NCI-H2081 treated with DMSO at 0.1 percent for 48 hours (cell line): Measurements from ENCODE around the gene CDK5RAP2.
"Not testable (repeated sequence)": the region's sequence is repeated elsewhere in the genome, so short reads cannot be mapped to it uniquely, and the experiment has no call there.

Source experiments
- DNase-seq: peaks from one replicate; lab custom pipeline; 2025; lab: John Stamatoyannopoulos, UW

Gene CDK5RAP2

DNA sequence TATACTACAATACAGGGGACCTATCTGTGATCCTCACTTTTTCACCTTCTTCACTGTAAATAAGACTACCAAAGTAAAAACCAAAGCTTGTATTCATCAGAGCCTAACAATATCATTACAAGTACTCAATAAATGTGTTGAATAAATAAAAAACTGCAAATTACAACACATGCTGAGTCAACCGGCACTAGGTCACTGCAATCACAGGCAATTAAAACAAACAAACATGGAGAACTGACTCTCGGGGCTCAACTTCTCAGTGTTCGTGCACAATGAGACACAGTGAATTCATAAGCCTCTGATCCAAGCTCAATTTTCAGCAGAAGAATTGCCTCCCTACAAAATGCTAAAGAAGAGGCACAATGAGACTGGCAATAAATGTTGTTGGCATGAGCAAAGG lies 69.2 kb downstream of the CDK5RAP2 start:
- no peak for DNase-seq

- no peak for DNase-seq
These were observed 71.9 kb downstream of the CDK5RAP2 start for GRCh38 chr9:120507936-120508510.

DNA sequence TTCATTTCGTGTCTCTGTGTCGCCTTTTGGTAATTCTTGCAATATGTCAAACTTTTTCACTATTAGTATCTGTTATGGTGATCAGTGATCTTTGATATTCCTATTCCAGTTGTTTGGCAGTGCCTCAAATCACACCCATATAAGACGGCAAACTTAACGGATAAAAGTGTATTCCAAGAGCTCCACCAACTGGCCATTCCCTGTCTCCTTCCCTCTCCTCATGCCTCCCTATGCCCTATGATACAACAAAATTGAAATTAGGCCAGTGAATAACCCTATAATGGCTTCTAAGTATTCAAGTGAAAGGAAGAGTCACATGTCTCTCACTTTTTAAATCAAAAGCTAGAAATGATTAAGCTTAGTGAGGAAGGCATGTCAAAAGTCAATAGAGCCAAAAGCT lies 74.8 kb downstream of the CDK5RAP2 start:
- no peak for DNase-seq

GRCh38 chr9:120500733-120501132 lies 79.2 kb downstream of the CDK5RAP2 start:
- no peak for DNase-seq

GRCh38 chr9:120497865-120498264 lies 82.1 kb downstream of the CDK5RAP2 start:
- not testable (repeated sequence) for DNase-seq

GRCh38 chr9:120496438-120496837 lies 83.5 kb downstream of the CDK5RAP2 start:
- not testable (repeated sequence) for DNase-seq

- DNase-seq: no peak
These were observed 88.9 kb downstream of the CDK5RAP2 start for GRCh38 chr9:120490888-120491595.

DNA sequence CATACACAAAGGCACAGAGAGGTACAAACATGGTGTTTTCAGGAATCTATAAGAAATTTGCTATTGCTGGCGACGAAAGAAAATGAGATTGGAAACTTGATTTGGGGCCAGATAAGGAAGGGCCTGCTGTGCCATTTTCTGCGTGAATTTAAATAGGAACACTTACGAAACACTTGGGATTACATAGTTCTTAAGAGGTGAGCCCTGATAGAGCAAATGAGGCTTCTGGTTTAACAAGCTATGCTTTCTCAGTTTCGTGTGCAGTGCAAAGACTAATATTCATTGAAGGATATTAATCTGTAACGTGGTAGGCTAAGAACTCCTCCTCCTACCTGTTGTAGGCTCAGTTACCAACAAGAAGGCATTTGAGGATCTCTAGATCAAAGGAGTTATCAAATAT lies 93.1 kb downstream of the CDK5RAP2 start:
- DNase-seq: no peak

- DNase-seq: no peak
These were observed 93.6 kb downstream of the CDK5RAP2 start for GRCh38 chr9:120486347-120486746.

DNA sequence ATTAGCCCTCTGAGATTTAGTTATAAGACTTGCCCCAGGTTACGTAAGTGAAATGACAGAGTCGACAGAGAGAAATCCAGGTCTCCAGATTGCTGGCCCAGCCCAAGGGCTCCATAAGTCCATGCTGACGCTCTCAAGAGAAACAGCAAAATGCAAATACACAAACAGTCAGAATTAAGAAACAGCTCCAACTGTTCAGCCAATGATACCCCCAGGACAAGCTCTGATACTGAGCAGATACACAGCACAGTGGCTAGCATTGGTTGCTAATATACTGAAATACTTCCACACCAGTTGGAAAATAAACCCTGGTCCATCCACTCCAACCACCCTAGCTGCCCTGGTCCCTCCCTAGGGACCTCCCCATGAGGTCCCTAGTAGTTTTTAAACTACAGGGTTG lies 94.2 kb downstream of the CDK5RAP2 start:
- no peak for DNase-seq

DNA sequence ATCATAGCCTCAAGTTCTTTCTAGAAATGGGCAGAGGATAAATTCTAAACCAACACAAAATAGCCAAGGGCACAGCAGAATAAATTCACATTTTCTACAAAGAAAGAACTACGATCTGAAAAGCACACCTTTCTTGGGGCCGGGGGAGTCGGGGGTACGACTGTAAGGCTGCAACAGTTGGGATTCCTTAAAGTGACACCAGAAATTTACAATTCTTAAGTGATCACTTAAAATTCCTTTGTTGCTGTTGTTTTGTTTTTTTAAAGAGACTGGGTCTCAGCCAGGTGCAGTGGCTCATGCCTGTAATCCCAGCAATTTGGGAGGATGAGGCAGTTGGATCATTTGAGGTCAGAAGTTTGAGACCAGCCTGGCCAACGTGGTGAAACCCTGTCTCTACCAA lies 95.8 kb downstream of the CDK5RAP2 start:
- no peak for DNase-seq

GRCh38 chr9:120482424-120483186 lies 97.4 kb downstream of the CDK5RAP2 start:
- DNase-seq: no peak

DNA sequence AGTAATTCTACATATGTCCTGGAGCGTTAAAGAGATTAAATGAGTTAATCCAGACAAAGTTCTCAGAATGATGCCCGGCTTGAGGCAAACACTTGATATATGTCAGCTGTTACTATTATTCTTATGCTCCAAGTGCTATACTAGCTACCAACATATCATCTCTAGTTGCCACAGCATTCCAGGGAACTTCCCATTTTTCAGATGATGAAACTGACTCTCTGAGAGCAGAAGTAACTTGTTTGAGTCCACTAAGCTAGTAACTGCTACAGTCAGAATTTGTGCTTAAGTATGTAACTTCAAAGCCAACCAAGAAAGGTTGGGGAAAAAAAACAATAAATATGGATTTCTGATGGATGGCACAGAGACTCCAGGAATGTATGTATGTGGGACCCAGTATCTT lies 98.1 kb downstream of the CDK5RAP2 start:
- no peak for DNase-seq

- DNase-seq: no peak
These were observed 98.7 kb downstream of the CDK5RAP2 start for GRCh38 chr9:120481248-120481647.

GRCh38 chr9:120480707-120481106 lies 99.3 kb downstream of the CDK5RAP2 start:
- no peak for DNase-seq

- no peak for DNase-seq
These were observed 101.8 kb downstream of the CDK5RAP2 start for GRCh38 chr9:120478208-120478607.

DNA sequence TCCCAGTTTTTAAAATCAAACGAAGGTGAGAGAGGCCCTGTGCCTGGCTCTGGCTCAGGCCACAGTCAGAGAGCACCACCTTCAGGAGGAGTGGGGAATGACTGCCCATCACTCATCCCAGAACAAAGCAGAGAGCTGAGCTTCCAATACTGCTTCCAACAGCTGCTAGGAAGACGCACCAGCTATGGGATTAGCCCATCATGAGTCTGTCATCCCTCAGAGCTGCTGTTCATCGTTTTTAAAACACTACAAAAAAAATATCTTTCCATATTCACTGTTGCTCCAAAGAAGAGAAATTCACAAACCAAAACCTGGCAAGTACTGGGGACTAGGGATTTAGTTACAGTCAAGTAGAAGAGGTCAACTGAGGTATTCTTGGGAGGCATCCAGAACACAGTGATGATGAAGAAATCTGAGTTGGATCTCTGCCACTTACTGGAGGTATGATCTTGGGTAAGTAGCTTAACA lies 102.4 kb downstream of the CDK5RAP2 start:
- no peak for DNase-seq

- DNase-seq: no peak
These were observed 104.6 kb downstream of the CDK5RAP2 start for GRCh38 chr9:120475341-120475740.

GRCh38 chr9:120474591-120475243 lies 105.2 kb downstream of the CDK5RAP2 start:
- DNase-seq: no peak

DNA sequence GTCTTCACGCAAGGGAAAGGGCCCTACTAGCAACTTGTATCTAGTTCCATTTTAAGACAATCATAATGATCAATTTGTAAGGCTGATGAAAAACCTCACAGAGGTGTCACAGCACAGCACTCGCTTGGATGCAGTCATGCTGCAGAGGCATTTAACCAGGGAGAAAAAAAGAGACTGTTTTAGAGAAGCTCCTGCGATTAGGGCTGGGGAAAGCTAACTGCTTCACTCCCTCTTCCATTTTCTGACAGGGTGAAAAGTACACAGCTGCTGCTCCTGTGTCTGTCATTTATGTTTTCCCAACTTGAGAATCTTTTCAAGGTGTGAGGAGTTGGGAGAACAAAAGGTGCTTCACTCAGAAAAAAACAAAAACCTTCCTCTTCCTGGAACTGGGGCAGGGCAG lies 106.4 kb downstream of the CDK5RAP2 start:
- no peak for DNase-seq

DNA sequence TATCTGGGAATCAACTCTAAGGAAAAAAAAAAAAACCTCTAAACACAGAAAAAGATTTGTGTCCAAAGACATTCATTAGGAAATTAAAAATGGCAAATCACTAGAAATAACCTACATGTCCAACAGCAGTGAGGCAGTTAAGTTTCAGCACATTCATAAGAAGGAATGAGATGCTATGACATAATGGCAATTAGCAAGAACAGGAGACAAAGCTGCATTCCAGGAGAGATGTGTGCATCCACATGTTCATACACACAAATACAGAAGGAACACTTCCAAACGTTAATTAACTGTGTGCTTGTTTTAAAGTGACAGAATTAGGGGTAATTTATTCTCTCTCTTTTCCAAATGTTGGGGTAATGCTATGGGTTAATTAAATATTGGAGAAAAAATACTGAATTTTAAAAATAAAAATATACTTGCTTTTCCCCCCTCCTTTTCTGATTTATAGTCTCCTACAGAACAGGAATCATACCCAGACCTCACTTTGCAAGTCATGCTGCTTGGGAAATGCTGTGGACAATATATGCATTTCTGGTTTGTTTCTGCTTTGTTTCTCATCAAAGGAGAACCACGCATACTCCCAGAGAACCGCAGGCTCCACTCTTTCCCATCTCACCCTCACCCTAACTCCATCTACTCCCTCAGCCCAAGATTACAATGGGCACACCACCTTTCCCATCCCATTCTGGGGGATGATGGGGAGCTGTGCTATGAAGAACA lies 114.1 kb downstream of the CDK5RAP2 start:
- DNase-seq: no peak

GRCh38 chr9:120464887-120465421 lies 115.0 kb downstream of the CDK5RAP2 start:
- no peak for DNase-seq
